ENCODE data around the gene CCDC191.

Gene CCDC191

GRCh38 chr3:113954091-113954685, 102.1 kb downstream of the CCDC191 start:
- DNase-seq = peak in 1 of 2 experiments; percentile 70

- no peak for DNase-seq
Measured at GRCh38 chr3:113953677-113954076, 102.6 kb downstream of the CCDC191 start.

- DNase-seq = peak in 1 of 2 experiments; percentile 8
Measured at GRCh38 chr3:113952921-113953320, 103.4 kb downstream of the CCDC191 start.

- peak in 1 of 2 experiments; percentile 39 for DNase-seq
Measured at GRCh38 chr3:113948015-113948917, 108.1 kb downstream of the CCDC191 start.

GRCh38 chr3:113947372-113948014, 108.8 kb downstream of the CCDC191 start, which contains the start of gene ZDHHC23:
Gene ZDHHC23, plus strand, starts transcription at chr3:113948013. Its CDS starts 790 bp downstream, at chr3:113948803.
- DNase-seq = peak; percentile 9 to 88

GRCh38 chr3:113946831-113947230, 109.5 kb downstream of the CCDC191 start:
- DNase-seq = no peak

GRCh38 chr3:113927556-113927955, 128.8 kb downstream of the CCDC191 start:
- DNase-seq = no peak

- no peak for DNase-seq
Measured at GRCh38 chr3:113914646-113915045, 141.7 kb downstream of the CCDC191 start.
